Measurements from ENCODE around the gene PRM1.
A peak's percentile ranks its signal among the peaks of the same experiment; 100 is the strongest.

PRM1 gene

DNA sequence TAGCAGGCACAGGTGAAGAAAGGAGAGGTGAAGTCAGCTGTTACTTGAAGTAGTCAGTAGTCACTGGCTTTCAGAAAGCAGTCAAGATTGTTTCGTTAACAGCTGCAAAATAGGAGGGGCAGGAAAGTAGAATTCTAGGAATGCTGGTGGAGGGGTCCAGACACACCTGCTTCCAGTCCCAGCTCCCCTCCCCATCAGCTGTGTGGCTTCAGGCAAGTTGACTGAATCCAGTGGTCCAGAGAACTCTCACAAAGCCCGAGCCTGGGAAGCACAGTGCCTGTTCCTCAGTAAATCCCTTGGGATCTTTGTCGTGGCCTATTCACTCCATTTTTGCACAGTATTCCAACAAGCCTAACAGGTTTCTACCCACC lies 20.5 kb downstream of the PRM1 start:
- TF ChIP-seq, protein P1, sequence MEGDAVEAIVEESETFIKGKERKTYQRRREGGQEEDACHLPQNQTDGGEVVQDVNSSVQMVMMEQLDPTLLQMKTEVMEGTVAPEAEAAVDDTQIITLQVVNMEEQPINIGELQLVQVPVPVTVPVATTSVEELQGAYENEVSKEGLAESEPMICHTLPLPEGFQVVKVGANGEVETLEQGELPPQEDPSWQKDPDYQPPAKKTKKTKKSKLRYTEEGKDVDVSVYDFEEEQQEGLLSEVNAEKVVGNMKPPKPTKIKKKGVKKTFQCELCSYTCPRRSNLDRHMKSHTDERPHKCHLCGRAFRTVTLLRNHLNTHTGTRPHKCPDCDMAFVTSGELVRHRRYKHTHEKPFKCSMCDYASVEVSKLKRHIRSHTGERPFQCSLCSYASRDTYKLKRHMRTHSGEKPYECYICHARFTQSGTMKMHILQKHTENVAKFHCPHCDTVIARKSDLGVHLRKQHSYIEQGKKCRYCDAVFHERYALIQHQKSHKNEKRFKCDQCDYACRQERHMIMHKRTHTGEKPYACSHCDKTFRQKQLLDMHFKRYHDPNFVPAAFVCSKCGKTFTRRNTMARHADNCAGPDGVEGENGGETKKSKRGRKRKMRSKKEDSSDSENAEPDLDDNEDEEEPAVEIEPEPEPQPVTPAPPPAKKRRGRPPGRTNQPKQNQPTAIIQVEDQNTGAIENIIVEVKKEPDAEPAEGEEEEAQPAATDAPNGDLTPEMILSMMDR (IDR thresholded peaks at IDR 0.05): no peak
- Histone ChIP-seq H3K27me3 (peaks cover 9% of the 10 kb centered on the region), H3K4me1 (ENCODE audit: control insufficient read depth in 1 of 2, insufficient read depth in 1 of 2, low read depth in 1 of 2, low read length in 1 of 2) (peaks cover 17 to 23% of the 10 kb centered on the region in 2 experiments), H3K36me3 (no peaks in the 10 kb centered on the region), H3K4me3 (ENCODE audit: low read depth in 1 of 2, low read length in 1 of 2) (no peak overlapping the region), H3K9me3 (no peaks in the 10 kb centered on the region), H3K27ac (no peak overlapping the region)

DNA sequence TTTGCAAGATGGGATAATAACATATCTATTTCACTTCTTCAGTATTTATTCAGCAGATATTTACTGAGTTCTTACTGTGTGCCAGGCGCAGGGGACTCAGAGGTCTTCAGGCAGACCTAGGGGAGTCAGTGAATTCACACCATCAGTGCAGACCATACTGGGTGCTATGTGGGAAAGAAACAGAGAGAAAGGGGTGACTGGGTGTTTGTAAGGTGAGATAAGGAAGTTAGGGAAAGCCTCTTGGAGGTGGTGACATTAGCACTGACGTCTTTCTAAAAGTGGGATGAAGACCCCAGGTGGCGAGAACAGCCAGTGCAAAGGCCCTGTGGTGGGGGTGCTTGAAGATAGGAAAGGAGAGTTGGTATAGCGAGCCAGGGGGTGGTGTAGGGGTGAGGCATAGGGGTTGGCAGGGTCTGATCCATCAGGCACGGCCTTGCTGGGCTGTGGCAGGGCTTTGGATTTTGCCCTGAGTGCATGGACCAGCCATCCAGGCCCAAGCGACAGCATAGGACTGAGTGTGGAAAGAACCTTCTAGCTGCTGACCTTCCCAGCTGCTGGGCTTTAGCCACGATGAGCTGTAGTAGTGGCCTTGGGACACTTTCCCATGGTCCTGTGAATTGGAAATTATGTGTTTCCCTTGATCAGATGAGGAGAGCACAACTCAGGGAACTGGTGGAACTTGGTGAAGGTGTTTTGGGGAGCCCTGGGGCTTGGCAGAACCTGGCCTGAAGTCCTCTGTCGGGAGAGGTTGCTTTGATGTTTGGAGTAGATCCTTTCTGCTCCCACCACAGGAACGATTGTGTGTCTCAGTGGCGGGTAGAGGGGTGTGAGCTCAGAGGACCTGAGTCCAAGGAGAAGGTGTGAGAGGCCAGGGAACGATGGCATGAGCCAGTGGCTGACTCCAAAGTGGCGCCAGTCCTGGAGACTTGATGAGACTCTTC lies 21.2 kb downstream of the PRM1 start:
- no peaks in the 10 kb centered on the region for H3K36me3 ChIP-seq
- no peak overlapping the region for H3K27ac ChIP-seq
- TF ChIP-seq, protein P1 (IDR thresholded peaks at IDR 0.05): no peak
- H3K27me3 ChIP-seq: peaks cover 14% of the 10 kb centered on the region
- H3K4me3 ChIP-seq (ENCODE audit: low read depth in 1 of 2, low read length in 1 of 2): no peak overlapping the region
- no peaks in the 10 kb centered on the region for H3K9me3 ChIP-seq
- H3K4me1 ChIP-seq (ENCODE audit: control insufficient read depth in 1 of 2, insufficient read depth in 1 of 2, low read depth in 1 of 2, low read length in 1 of 2): peaks cover 22 to 30% of the 10 kb centered on the region in 2 experiments

DNA sequence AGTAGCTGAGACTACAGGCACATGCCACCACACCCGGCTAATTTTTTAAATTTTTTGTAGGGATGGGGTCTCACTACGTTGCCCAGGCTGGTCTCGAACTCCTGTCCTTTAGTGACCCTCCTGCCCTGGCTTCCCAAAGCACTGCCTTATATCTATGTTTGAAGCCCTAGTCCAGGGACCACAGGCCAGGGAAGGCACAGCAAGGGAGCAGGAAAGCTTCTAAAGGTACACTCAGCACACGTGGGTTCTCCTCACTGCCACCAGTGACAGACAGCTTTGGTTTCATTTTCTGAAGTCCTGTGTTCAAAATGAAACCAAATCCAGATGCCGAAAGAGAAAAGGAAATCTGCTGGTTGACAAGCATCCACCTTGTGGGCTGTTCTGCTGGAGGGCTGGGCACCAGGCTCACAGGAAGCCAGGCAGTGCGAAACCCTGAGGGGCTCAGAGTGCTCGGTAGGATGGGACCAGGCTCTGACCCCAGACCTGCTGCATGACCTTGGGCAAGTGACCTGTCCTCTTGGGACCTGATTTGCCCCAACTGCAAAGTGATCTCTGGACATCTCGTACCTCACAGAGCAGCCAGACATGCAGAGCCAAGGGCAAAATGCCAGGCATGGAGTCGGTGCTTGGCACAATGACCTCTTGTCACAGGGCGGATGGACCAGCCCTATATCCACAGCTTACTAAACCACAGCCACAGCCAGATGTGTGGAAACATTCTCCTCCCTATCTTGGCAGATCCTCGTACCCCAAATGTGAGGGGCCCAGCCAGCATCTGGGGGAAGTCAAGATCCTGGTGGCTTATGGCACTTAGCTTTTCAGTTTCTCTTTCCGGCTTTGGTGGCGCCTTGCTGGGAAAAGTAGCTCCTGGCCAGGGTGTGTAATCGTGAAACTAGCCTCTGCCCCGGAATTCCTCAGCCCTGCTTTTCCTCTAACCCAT lies 22.3 kb downstream of the PRM1 start:
- Histone ChIP-seq H3K9me3 (no peaks in the 10 kb centered on the region), H3K4me1 (ENCODE audit: control insufficient read depth in 1 of 2, insufficient read depth in 1 of 2, low read depth in 1 of 2, low read length in 1 of 2) (peaks cover 20 to 30% of the 10 kb centered on the region in 2 experiments), H3K4me3 (ENCODE audit: low read depth in 1 of 2, low read length in 1 of 2) (no peak overlapping the region), H3K27ac (no peak overlapping the region), H3K27me3 (peaks cover 26% of the 10 kb centered on the region), H3K36me3 (no peaks in the 10 kb centered on the region)
- TF ChIP-seq, protein P1 (IDR thresholded peaks at IDR 0.05): no peak

DNA sequence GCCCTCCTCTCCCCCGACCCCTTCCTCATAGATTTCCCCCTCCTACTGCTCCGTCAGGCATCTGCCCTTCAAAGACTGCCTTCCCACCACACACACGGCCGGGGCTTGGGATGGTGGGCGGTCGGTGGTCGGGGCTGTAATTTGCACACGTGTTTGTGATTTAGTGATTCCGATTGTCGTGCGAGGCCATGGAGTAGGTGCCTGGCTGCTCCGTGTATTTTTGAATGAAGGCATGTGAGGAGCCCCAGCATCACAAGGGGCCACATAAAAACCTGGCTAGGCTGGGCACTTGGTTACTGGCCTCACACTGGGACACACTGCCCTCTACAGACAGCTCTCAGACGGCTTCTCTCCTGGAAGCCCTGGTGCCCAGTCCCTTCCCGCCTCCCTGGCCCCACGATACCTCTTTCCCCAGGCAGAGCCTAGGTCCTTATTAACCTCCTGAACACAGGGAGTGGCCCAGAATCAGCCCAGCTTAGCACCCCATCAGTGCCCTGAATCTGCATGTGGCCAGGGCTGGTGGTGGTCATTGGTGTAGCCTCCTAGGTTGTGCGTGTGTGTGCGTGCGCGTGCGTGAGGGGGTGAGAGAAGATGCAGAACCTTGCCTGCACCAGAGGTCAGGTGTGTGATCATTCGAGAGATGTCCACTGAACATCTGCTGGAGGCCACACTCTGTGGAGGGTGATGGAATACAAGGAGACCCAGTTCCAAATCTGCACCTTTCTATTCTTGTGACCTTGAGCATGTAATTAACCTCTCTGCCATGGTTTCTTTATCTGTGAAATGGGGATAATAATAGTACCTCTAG lies 23.8 kb downstream of the PRM1 start:
- Histone ChIP-seq H3K4me1 (ENCODE audit: control insufficient read depth in 1 of 2, insufficient read depth in 1 of 2, low read depth in 1 of 2, low read length in 1 of 2) (peaks cover 20 to 30% of the 10 kb centered on the region in 2 experiments), H3K36me3 (no peaks in the 10 kb centered on the region), H3K27me3 (peaks cover 40% of the 10 kb centered on the region), H3K4me3 (ENCODE audit: low read depth in 1 of 2, low read length in 1 of 2) (peak overlapping the region; percentile 83 to 95), H3K9me3 (no peaks in the 10 kb centered on the region), H3K27ac (peak overlapping the region; percentile 91)
- TF ChIP-seq, protein P1 (IDR thresholded peaks at IDR 0.05): peak; percentile 58

DNA sequence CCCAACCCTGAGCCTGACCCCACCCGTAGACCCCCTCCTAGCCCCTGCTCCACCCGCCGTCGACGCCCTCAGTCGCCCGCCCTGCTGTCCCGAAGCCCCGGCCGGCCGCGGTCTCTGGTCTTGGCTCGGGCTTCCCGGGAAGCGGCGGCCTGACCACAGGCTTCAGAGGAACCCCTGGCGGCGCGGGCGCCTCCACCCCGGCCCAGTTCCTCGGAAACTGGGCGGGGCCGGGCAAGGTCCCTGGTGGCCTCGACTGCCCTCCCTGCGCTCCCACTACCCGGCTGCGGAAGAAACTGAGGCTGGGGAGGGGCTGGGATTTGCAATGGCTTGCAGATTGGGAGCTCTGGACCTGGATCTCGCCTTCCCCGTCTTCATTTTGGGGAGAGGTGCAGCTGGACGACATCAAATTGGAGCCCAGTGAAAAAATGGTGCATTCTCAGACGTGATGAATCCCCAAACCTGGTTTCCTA lies 24.4 kb downstream of the PRM1 start:
- peaks cover 47% of the 10 kb centered on the region for H3K27me3 ChIP-seq

More for the DNA sequence above, 24.4 kb downstream of the PRM1 start:
- TF ChIP-seq, protein P1 (IDR thresholded peaks at IDR 0.05): no peak
- Histone ChIP-seq H3K4me3 (ENCODE audit: low read depth in 1 of 2, low read length in 1 of 2) (peak overlapping the region; percentile 83 to 95), H3K36me3 (no peaks in the 10 kb centered on the region), H3K9me3 (no peaks in the 10 kb centered on the region), H3K4me1 (ENCODE audit: control insufficient read depth in 1 of 2, insufficient read depth in 1 of 2, low read depth in 1 of 2, low read length in 1 of 2) (peaks cover 20 to 30% of the 10 kb centered on the region in 2 experiments), H3K27ac (peak overlapping the region; percentile 91)
